ENCODE results near the gene RBM20. TPM values are rescaled to one million over a fixed set of nuclear protein-coding genes. Genes with fewer than 3 reads are reported as not detected.

RBM20 gene
- total RNA-seq, 1 experiment from 2014 or later, result 0.17 TPM

GRCh38 chr10:110721406-110722038 lies 77.4 kb downstream of the RBM20 start:
- Histone ChIP-seq H3K14ac (ENCODE audit: insufficient read depth, low read length) (no peak overlapping the region), H3K9ac (ENCODE audit: extremely low read depth, insufficient read length, low read length) (no peak overlapping the region), H3K23me2 (ENCODE audit: insufficient read length, low read depth, low read length, poor library complexity, severe bottlenecking) (no peaks in the 10 kb centered on the region), H3K27me3 (ENCODE audit: insufficient read depth, low read length) (no peaks in the 10 kb centered on the region), H3K18ac (ENCODE audit: insufficient read length, low read depth, low read length) (no peak overlapping the region), H4K20me1 (ENCODE audit: control insufficient read depth, insufficient read depth, insufficient read length) (no peaks in the 10 kb centered on the region), H3K56ac (ENCODE audit: insufficient read length, low read depth, low read length) (no peak overlapping the region), H2BK5ac (ENCODE audit: insufficient read length, low read length) (no peak overlapping the region), H3K4me2 (ENCODE audit: insufficient read depth, insufficient read length, low read length) (no peak overlapping the region), H3K4me1 (ENCODE audit: insufficient read depth, low read length) (no peaks in the 10 kb centered on the region; the same call in 1 of the 2 replicates), H3K9me3 (ENCODE audit: control insufficient read depth, low read depth, low read length) (no peaks in the 10 kb centered on the region), H2BK20ac (ENCODE audit: low read depth, low read length, poor library complexity, severe bottlenecking) (no peak overlapping the region), H4K8ac (replicated peaks; ENCODE audit: insufficient read length, low read depth, low read length) (no peak overlapping the region), H2AFZ (ENCODE audit: low read length) (no peak overlapping the region), H4K91ac (ENCODE audit: insufficient read length, low read depth, low read length) (no peak overlapping the region), H2BK120ac (ENCODE audit: low read depth, low read length, poor library complexity, severe bottlenecking) (no peak overlapping the region), H2BK15ac (ENCODE audit: low read depth, low read length) (no peak overlapping the region), H3K27ac (ENCODE audit: insufficient read length, low read depth, low read length) (no peak overlapping the region), H2BK12ac (ENCODE audit: insufficient read length, low read depth, low read length) (no peak overlapping the region), H3T11ph (ENCODE audit: low read length) (no peak overlapping the region), H3K79me2 (ENCODE audit: insufficient read depth, low read length) (no peaks in the 10 kb centered on the region), H3K79me1 (ENCODE audit: insufficient read depth, low read depth, low read length, poor library complexity, severe bottlenecking) (no peaks in the 10 kb centered on the region), H2AK5ac (ENCODE audit: insufficient read length, low read length) (no peak overlapping the region), H3K23ac (ENCODE audit: insufficient read length, low read depth, low read length) (no peak overlapping the region), H4K5ac (ENCODE audit: insufficient read length, low read depth, low read length) (no peak overlapping the region), H3K4ac (ENCODE audit: low read depth, low read length) (no peak overlapping the region)
- Mint-ChIP-seq H3K36me3 (ENCODE audit: insufficient read depth in 1 of 3, low read depth in 3 of 3) (no peaks in the 10 kb centered on the region), H3K4me3 (no peak overlapping the region), H3K9me3 (no peaks in the 10 kb centered on the region), H3K4me1 (peaks cover 14 to 16% of the 10 kb centered on the region in 2 experiments), H3K27me3 (ENCODE audit: low read depth) (no peaks in the 10 kb centered on the region; the same call in none of the 2 replicates), H3K27ac (peak overlapping the region in 1 of 3 experiments; percentile 35; a peak in 1 of 7 replicates)
- DNase-seq, result no peak
- no CpG with 5 or more reads among the region's 9 CpGs for WGBS (ENCODE audit: extremely low coverage, insufficient read length, low lambda C conversion rate)
- TF ChIP-seq CTCF (conservative IDR thresholded peaks at IDR 0.05), result no peak
